HG03175 (cell line): ENCODE results near the gene DHRS1.
A peak's percentile ranks its signal among the peaks of the same experiment; 100 is the strongest.
"Not testable (repeated sequence)": the region's sequence is repeated elsewhere in the genome, so short reads cannot be mapped to it uniquely, and the experiment has no call there.

Experiments
- ATAC-seq: cut with Tn5 transposase; IDR thresholded peaks from one replicate; pipeline ENCODE4 v1.9.1; 2021; ENCODE audit warnings: mild to moderate bottlenecking, moderate library complexity; ENCODE audit not compliant: unreplicated experiment

The DHRS1 gene

GRCh38 chr14:24252289-24253124 is 47.1 kb downstream of the DHRS1 start:
- ATAC-seq, result no peak

- ATAC-seq, result no peak
Observed at GRCh38 chr14:24251880-24252288, 47.7 kb downstream of the DHRS1 start.

- no peak for ATAC-seq
Observed at GRCh38 chr14:24250354-24250753, 49.2 kb downstream of the DHRS1 start.

- no peak for ATAC-seq
Observed at GRCh38 chr14:24249230-24250021, 50.2 kb downstream of the DHRS1 start.

GRCh38 chr14:24247422-24247821 is 52.2 kb downstream of the DHRS1 start:
- ATAC-seq, result no peak

GRCh38 chr14:24246765-24247212 is 52.8 kb downstream of the DHRS1 start:
- ATAC-seq, result no peak

GRCh38 chr14:24245350-24245749 is 54.2 kb downstream of the DHRS1 start:
- ATAC-seq, result not testable (repeated sequence)

GRCh38 chr14:24243336-24243836 is 56.2 kb downstream of the DHRS1 start:
- ATAC-seq, result no peak

- peak; percentile 74 for ATAC-seq
Observed at GRCh38 chr14:24241829-24242443, 57.6 kb downstream of the DHRS1 start.
